GM23338 (cell line): ENCODE results near the gene DNAJB2. TPM values are rescaled to one million over a fixed set of nuclear protein-coding genes. Genes with fewer than 3 reads are reported as not detected.

Experiments
- ATAC-seq: fragments of 200-7000 bp; cut with Tn5 transposase; 3 replicates; pipeline ENCODE4 v1.9.1; 2020
- DNase-seq: peaks from one replicate; pipeline ENCODE4 v3.0.0-alpha.2; 2015; ENCODE audit warnings: low spot score
- H2AFZ ChIP-seq: fragments of 200-600 bp; sonication (generic); 2 replicates; pipeline ENCODE4 v1.8.0; 2016; ENCODE audit warnings: antibody characterized with exemption, mild to moderate bottlenecking, moderate library complexity
- H3F3A ChIP-seq: fragments of 200-600 bp; sonication (generic); replicated peaks from 2 replicates; pipeline ENCODE4 v1.8.0; 2017; ENCODE audit warnings: antibody characterized with exemption, mixed run types, low read depth
- H3K27ac ChIP-seq: fragments of 200-600 bp; sonication (generic); 2 replicates; pipeline ENCODE4 v1.6.1; 2016; ENCODE audit warnings: low read depth
- H3K27me3 ChIP-seq: fragments of 200-600 bp; sonication (generic); 2 replicates; pipeline ENCODE4 v1.8.0; 2016; ENCODE audit warnings: mild to moderate bottlenecking, mixed run types, moderate library complexity; ENCODE audit not compliant: insufficient read depth
- H3K36me3 ChIP-seq: fragments of 200-600 bp; sonication (generic); 2 replicates; pipeline ENCODE4 v1.8.0; 2016; ENCODE audit warnings: mild to moderate bottlenecking; ENCODE audit not compliant: insufficient read depth
- H3K4me1 ChIP-seq: fragments of 200-600 bp; sonication (generic); 2 replicates; pipeline ENCODE4 v1.8.0; 2016; ENCODE audit warnings: mild to moderate bottlenecking, moderate library complexity; ENCODE audit not compliant: insufficient read depth
- H3K4me2 ChIP-seq: fragments of 200-600 bp; sonication (generic); 2 replicates; pipeline ENCODE4 v1.7.1; 2017; ENCODE audit warnings: mixed run types
- H3K4me3 ChIP-seq: fragments of 200-600 bp; sonication (generic); 2 replicates; pipeline ENCODE4 v1.6.1; 2016; ENCODE audit warnings: mixed run types
- H3K79me2 ChIP-seq: fragments of 200-600 bp; sonication (generic); replicated peaks from 2 replicates; pipeline ENCODE4 v1.8.0; 2017; ENCODE audit warnings: mild to moderate bottlenecking; ENCODE audit not compliant: insufficient read depth
- H3K9me2 ChIP-seq: fragments of 200-600 bp; sonication (generic); 2 replicates; pipeline ENCODE4 v1.8.0; 2017; ENCODE audit not compliant: insufficient read depth
- H4K20me1 ChIP-seq: fragments of 200-600 bp; sonication (generic); replicated peaks from 2 replicates; pipeline ENCODE4 v1.8.0; 2017; ENCODE audit warnings: mild to moderate bottlenecking; ENCODE audit not compliant: insufficient read depth
- H3K27ac Mint-ChIP-seq: 2 replicates; pipeline ENCODE4 v1.8.0; 2020; ENCODE audit warnings: inconsistent platforms, mild to moderate bottlenecking, moderate library complexity, mixed read lengths
- H3K27me3 Mint-ChIP-seq: 3 replicates; pipeline ENCODE4 v1.8.0; 2022; ENCODE audit warnings: low read depth, mild to moderate bottlenecking, moderate library complexity, mixed read lengths, inconsistent platforms; ENCODE audit not compliant: insufficient read depth, poor library complexity
- H3K36me3 Mint-ChIP-seq: 3 replicates; pipeline ENCODE4 v1.8.0; 2021; ENCODE audit warnings: low read depth, mild to moderate bottlenecking, inconsistent platforms, moderate library complexity, mixed read lengths
- H3K4me1 Mint-ChIP-seq: 3 replicates; pipeline ENCODE4 v1.8.0; 2020; ENCODE audit warnings: mild to moderate bottlenecking, inconsistent platforms, mixed read lengths
- H3K4me3 Mint-ChIP-seq: 3 replicates; pipeline ENCODE4 v1.8.0; 2021; ENCODE audit warnings: moderate library complexity, mild to moderate bottlenecking, inconsistent platforms, mixed read lengths
- H3K9me3 Mint-ChIP-seq: 3 replicates; pipeline ENCODE4 v1.8.0; 2020; ENCODE audit warnings: moderate library complexity, mild to moderate bottlenecking, inconsistent platforms, mixed read lengths
- CREB1 ChIP-seq: fragments of 250-450 bp; sonication (Bioruptor Pico); IDR thresholded peaks from 2 replicates; pipeline ENCODE4 v1.5.0; 2020; ENCODE audit warnings: low read depth, mild to moderate bottlenecking, moderate library complexity
- NANOG ChIP-seq: IDR thresholded peaks from 2 replicates; pipeline ENCODE4 v1.6.1; 2016; ENCODE audit warnings: antibody characterized with exemption, borderline replicate concordance
- POLR2AphosphoS5 ChIP-seq: IDR thresholded peaks from 2 replicates; pipeline ENCODE4 v1.6.1; 2016; ENCODE audit warnings: antibody characterized with exemption, low read depth
- ZNF114 ChIP-seq: fragments of 250-450 bp; sonication (Bioruptor Pico); IDR thresholded peaks from 2 replicates; pipeline ENCODE4 v1.5.0; 2020; ENCODE audit warnings: mild to moderate bottlenecking, moderate library complexity
- polyA plus RNA-seq: library from polyadenylated mRNA; unstranded; fragments of >200 nt; fragmentation: Nextera tagmentation; extraction: Ambion mirVana; gene quantifications from 2 replicates; pipeline ENCODE4 v1.2.1, GENCODE V29; 2016
- total RNA-seq: library from RNA; depleted of rRNA; stranded (reverse); fragments of >200 nt; shearing (Covaris generic); gene quantifications from 2 replicates; pipeline ENCODE4 v1.2.3, GENCODE V29; 2014
- TF ChIP-seq, protein P1 (sequence below): IDR thresholded peaks from one replicate; pipeline ENCODE4 v1.6.1; 2018; ENCODE audit warnings: antibody characterized with exemption; ENCODE audit not compliant: unreplicated experiment
- TF ChIP-seq, protein P2 (sequence below): IDR thresholded peaks from 2 replicates; pipeline ENCODE4 v1.6.1; 2016; ENCODE audit warnings: antibody characterized with exemption
- TF ChIP-seq, protein P3 (sequence below): fragments of 250-450 bp; sonication (Bioruptor Pico); IDR thresholded peaks from 2 replicates; pipeline ENCODE4 v1.5.0; 2020; ENCODE audit warnings: mild to moderate bottlenecking, moderate library complexity

DNAJB2 gene
- total and polyA plus RNA-seq, 2 experiments from 2014 or later = 6.4 to 25.9 TPM

DNA sequence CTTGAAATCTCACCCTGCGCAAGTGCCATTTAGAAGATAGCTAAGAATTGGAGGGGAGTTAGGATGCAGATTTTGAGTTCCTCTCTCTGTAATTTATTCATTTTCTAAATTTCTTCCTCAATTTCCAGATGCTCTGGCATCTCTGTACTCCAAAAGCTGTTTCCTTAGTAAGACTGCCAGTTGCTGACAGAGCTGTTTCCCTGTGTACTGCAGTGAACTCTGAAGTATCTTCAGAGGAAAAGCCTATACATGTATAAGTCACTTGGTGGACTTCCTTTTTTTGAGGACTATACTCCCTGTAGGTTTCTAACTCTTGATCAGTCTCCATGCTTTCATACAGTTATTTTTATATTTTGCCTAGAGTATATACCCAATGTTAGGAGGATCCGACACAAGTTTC lies 54.9 kb downstream of the DNAJB2 start (continued):
- TF ChIP-seq ZNF114 (no peak), NANOG (no peak)
- TF ChIP-seq, protein P1, sequence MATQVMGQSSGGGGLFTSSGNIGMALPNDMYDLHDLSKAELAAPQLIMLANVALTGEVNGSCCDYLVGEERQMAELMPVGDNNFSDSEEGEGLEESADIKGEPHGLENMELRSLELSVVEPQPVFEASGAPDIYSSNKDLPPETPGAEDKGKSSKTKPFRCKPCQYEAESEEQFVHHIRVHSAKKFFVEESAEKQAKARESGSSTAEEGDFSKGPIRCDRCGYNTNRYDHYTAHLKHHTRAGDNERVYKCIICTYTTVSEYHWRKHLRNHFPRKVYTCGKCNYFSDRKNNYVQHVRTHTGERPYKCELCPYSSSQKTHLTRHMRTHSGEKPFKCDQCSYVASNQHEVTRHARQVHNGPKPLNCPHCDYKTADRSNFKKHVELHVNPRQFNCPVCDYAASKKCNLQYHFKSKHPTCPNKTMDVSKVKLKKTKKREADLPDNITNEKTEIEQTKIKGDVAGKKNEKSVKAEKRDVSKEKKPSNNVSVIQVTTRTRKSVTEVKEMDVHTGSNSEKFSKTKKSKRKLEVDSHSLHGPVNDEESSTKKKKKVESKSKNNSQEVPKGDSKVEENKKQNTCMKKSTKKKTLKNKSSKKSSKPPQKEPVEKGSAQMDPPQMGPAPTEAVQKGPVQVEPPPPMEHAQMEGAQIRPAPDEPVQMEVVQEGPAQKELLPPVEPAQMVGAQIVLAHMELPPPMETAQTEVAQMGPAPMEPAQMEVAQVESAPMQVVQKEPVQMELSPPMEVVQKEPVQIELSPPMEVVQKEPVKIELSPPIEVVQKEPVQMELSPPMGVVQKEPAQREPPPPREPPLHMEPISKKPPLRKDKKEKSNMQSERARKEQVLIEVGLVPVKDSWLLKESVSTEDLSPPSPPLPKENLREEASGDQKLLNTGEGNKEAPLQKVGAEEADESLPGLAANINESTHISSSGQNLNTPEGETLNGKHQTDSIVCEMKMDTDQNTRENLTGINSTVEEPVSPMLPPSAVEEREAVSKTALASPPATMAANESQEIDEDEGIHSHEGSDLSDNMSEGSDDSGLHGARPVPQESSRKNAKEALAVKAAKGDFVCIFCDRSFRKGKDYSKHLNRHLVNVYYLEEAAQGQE = no peak
- TF ChIP-seq, protein P2, sequence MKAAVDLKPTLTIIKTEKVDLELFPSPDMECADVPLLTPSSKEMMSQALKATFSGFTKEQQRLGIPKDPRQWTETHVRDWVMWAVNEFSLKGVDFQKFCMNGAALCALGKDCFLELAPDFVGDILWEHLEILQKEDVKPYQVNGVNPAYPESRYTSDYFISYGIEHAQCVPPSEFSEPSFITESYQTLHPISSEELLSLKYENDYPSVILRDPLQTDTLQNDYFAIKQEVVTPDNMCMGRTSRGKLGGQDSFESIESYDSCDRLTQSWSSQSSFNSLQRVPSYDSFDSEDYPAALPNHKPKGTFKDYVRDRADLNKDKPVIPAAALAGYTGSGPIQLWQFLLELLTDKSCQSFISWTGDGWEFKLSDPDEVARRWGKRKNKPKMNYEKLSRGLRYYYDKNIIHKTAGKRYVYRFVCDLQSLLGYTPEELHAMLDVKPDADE = no peak

GRCh38 chr2:219335373-219335786 lies 56.2 kb downstream of the DNAJB2 start:
- Mint-ChIP-seq H3K4me1 (peaks cover 10% of the 10 kb centered on the region), H3K27me3 (peaks cover 39% of the 10 kb centered on the region), H3K27ac (0 out of 2 replicates have a peak overlapping the region, but pooled peaks have one; percentile 20), H3K4me3 (no peak overlapping the region), H3K9me3 (no peaks in the 10 kb centered on the region), H3K36me3 (no peaks in the 10 kb centered on the region)
- Histone ChIP-seq H3F3A (no peaks in the 10 kb centered on the region), H3K4me2 (no peak overlapping the region), H3K4me1 (peaks cover 3% of the 10 kb centered on the region; the same call in 1 of the 2 replicates), H3K36me3 (no peaks in the 10 kb centered on the region), H3K4me3 (no peak overlapping the region), H4K20me1 (0 out of 2 replicates have a peak, but pooled peaks cover 4% of the 10 kb centered on the region), H3K79me2 (no peaks in the 10 kb centered on the region), H3K27me3 (peaks cover 47% of the 10 kb centered on the region), H3K9me2 (no peaks in the 10 kb centered on the region), H2AFZ (no peak overlapping the region), H3K27ac (no peak overlapping the region)
- TF ChIP-seq CREB1 (CRISPR knock-in tag) = no peak
- TF ChIP-seq, protein P1 = no peak
- no peak for TF ChIP-seq ZNF114
- TF ChIP-seq POLR2AphosphoS5 = no peak
- TF ChIP-seq, protein P3, sequence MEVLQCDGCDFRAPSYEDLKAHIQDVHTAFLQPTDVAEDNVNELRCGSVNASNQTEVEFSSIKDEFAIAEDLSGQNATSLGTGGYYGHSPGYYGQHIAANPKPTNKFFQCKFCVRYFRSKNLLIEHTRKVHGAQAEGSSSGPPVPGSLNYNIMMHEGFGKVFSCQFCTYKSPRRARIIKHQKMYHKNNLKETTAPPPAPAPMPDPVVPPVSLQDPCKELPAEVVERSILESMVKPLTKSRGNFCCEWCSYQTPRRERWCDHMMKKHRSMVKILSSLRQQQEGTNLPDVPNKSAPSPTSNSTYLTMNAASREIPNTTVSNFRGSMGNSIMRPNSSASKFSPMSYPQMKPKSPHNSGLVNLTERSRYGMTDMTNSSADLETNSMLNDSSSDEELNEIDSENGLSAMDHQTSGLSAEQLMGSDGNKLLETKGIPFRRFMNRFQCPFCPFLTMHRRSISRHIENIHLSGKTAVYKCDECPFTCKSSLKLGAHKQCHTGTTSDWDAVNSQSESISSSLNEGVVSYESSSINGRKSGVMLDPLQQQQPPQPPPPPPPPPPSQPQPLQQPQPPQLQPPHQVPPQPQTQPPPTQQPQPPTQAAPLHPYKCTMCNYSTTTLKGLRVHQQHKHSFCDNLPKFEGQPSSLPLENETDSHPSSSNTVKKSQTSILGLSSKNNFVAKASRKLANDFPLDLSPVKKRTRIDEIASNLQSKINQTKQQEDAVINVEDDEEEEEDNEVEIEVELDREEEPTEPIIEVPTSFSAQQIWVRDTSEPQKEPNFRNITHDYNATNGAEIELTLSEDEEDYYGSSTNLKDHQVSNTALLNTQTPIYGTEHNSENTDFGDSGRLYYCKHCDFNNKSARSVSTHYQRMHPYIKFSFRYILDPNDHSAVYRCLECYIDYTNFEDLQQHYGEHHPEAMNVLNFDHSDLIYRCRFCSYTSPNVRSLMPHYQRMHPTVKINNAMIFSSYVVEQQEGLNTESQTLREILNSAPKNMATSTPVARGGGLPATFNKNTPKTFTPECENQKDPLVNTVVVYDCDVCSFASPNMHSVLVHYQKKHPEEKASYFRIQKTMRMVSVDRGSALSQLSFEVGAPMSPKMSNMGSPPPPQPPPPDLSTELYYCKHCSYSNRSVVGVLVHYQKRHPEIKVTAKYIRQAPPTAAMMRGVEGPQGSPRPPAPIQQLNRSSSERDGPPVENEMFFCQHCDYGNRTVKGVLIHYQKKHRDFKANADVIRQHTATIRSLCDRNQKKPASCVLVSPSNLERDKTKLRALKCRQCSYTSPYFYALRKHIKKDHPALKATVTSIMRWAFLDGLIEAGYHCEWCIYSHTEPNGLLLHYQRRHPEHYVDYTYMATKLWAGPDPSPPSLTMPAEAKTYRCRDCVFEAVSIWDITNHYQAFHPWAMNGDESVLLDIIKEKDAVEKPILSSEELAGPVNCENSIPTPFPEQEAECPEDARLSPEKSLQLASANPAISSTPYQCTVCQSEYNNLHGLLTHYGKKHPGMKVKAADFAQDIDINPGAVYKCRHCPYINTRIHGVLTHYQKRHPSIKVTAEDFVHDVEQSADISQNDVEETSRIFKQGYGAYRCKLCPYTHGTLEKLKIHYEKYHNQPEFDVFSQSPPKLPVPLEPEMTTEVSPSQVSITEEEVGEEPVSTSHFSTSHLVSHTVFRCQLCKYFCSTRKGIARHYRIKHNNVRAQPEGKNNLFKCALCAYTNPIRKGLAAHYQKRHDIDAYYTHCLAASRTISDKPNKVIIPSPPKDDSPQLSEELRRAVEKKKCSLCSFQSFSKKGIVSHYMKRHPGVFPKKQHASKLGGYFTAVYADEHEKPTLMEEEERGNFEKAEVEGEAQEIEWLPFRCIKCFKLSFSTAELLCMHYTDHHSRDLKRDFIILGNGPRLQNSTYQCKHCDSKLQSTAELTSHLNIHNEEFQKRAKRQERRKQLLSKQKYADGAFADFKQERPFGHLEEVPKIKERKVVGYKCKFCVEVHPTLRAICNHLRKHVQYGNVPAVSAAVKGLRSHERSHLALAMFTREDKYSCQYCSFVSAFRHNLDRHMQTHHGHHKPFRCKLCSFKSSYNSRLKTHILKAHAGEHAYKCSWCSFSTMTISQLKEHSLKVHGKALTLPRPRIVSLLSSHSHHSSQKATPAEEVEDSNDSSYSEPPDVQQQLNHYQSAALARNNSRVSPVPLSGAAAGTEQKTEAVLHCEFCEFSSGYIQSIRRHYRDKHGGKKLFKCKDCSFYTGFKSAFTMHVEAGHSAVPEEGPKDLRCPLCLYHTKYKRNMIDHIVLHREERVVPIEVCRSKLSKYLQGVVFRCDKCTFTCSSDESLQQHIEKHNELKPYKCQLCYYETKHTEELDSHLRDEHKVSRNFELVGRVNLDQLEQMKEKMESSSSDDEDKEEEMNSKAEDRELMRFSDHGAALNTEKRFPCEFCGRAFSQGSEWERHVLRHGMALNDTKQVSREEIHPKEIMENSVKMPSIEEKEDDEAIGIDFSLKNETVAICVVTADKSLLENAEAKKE (CRISPR knock-in tag) = no peak
- TF ChIP-seq, protein P2 = no peak
- no peak for TF ChIP-seq NANOG
- peak; percentile 45 for DNase-seq
- peak; percentile 10 for ATAC-seq
